K562 treated with DMSO at 1 percent for 48 hours (cell line): ENCODE measurements around the gene MED4. TPM values are rescaled to one million over a fixed set of nuclear protein-coding genes. Genes with fewer than 3 reads are reported as not detected.

ENCODE experiments used
- total RNA-seq: library from RNA; unstranded; fragments of 300-600 nt; gene quantifications from 2 replicates; pipeline ENCODE4 v1.2.3, GENCODE V29; 2022; ENCODE audit warnings: low replicate concordance; ENCODE audit errors: extremely low read depth

MED4 gene, protein sequence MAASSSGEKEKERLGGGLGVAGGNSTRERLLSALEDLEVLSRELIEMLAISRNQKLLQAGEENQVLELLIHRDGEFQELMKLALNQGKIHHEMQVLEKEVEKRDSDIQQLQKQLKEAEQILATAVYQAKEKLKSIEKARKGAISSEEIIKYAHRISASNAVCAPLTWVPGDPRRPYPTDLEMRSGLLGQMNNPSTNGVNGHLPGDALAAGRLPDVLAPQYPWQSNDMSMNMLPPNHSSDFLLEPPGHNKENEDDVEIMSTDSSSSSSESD
- total RNA-seq, result not detected in 2 replicates

DNA sequence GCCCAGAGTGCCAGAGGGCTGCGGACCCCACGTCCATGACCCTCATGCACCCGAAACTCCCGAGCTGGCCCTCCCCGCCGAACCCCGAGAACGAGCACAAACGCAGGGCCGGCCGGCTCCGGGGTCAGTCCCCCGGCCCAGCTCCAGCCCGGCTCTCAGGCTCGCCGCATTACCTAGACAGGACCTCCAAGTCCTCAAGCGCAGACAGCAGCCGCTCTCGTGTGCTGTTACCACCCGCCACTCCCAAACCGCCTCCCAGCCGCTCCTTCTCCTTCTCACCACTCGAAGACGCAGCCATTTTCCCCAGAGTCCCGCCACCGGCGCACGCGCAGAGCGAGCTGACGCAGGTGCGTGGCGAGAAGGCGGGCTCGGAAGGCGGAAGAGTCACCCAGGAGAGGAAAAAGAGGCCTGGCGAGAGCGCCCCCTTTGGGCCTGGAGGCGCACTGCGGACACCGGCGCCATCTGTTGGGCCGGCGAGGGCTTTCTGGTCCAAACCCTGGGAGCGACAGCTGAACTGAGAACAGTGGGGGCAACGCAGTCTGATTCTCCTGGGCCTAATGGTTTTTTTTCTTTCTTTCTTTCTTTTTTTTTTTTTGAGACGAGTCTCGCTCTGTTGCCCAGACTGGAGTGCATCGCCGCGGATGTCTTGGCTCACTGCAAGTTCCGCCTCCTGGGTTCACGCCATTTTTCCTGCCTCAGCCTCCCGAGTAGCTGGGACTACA lies at the start of gene MED4:
TSS of gene MED4 (minus strand) at position 324 of the 722 bp plus-strand sequence. CDS start at position 298, 26 bp downstream.

DNA sequence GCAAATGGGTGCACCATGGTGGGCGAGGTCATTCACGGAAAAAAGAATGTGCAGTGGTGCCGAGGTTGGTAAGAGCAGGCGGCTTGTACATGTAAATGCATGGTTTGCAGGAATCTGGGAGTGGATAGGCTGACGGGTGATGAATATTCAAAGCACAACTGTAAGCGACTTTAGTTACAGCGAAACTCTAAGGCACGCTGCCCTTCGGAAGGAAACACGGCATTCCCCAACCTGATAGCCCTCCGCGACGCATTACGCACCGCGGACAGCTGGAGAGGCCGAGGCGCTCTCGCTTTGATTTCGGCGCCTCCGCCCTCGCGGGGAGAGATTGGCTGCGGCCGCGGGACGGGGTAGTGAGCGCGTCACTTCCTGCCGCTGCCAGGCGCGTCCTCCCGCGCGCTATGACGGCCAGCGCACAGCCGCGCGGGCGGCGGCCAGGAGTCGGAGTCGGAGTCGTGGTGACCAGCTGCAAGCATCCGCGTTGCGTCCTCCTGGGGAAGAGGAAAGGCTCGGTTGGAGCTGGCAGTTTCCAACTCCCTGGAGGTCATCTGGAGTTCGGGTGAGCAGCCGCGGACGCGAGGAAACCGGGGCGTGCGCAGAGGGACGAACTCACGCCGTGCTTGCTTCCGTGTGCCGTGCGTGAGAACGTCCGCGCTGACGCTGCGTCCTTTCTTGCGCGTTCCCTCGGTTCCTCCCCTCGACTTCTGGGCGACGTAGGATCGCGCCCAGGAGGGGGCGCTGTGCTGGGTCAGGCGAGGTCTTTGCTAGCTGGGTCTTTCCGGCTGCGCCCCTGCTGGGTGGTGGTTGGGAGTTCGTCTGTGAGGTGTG lies 57.3 kb downstream of the MED4 start, which contains the start of gene NUDT15:
TSS of gene NUDT15 (plus strand) at position 381 of the 828 bp plus-strand sequence. CDS start at position 402, 21 bp downstream.

Other genes starting within 250 kb of the MED4 start
- gene SUCLA2, start 93.8 kb downstream of the MED4 start, total RNA-seq, result not detected in 2 replicates
- gene NUDT15, start 57.4 kb downstream of the MED4 start, total RNA-seq, result not detected in 2 replicates
- gene ITM2B, start 138.1 kb upstream of the MED4 start, total RNA-seq, result not detected in 2 replicates
- gene RB1, start 208.6 kb upstream of the MED4 start, total RNA-seq, result not detected in 2 replicates